A549 treated with ZK216348 at 1 μM for 4 hours (cell line): ENCODE data around the gene MRM2. TPM values are rescaled to one million over a fixed set of nuclear protein-coding genes. Genes with fewer than 3 reads are reported as not detected.

Source experiments
- total RNA-seq: library from RNA; stranded (reverse); fragments of 200-300 nt; extraction: Qiagen RNA extraction; gene quantifications from 5 replicates; pipeline ENCODE4 v1.2.3, GENCODE V29; 2022; ENCODE audit warnings: low read depth

MRM2 gene
- 48.3 to 61.1 TPM (median 52.8 TPM) in 5 replicates for total RNA-seq

GRCh38 chr7:2241580-2242540, at the start of gene MRM2, which contains the start of gene NUDT1:
TSS of gene MRM2 (minus strand) at chr7:2242205. CDS start at chr7:2242169, 36 bp downstream.
TSS of gene NUDT1 (plus strand) at chr7:2242226. CDS start at chr7:2244575, 2,349 bp downstream.

GRCh38 chr7:2232766-2233520, 9.1 kb downstream of the MRM2 start, which contains the start of gene MAD1L1:
TSS of gene MAD1L1 (minus strand) at chr7:2232945. CDS start at chr7:2230133, 2,812 bp downstream.

Other genes with a start within 250 kb of the MRM2 start
- 10.4 to 27.2 TPM (median 24.0 TPM) in 5 replicates for gene MAD1L1, start 9.3 kb downstream of the MRM2 start, total RNA-seq
- 88.1 to 116 TPM (median 105 TPM) in 5 replicates for gene NUDT1, start within 50 bp of the MRM2 start, total RNA-seq
- gene SNX8, start 72.2 kb upstream of the MRM2 start, total RNA-seq = 61.0 to 101 TPM (median 87.3 TPM) in 5 replicates
- gene EIF3B, start 112.6 kb upstream of the MRM2 start, total RNA-seq = 223 to 260 TPM (median 250 TPM) in 5 replicates
- 6.2 to 15.7 TPM (median 13.9 TPM) in 5 replicates for gene CHST12, start 161.4 kb upstream of the MRM2 start, total RNA-seq
- not detected in 5 replicates for gene GRIFIN, start 234.2 kb upstream of the MRM2 start, total RNA-seq